H9 (cell line): Measurements from ENCODE around the gene ADSS2. TPM values are rescaled to one million over a fixed set of nuclear protein-coding genes. Genes with fewer than 3 reads are reported as not detected.
A peak's percentile ranks its signal among the peaks of the same experiment; 100 is the strongest.

Experiments used
- DNase-seq: peaks from one replicate; pipeline ENCODE4 v3.0.0-alpha.2; 2017
- H2AFZ ChIP-seq: one replicate; pipeline ENCODE4 v1.6.1; 2013; ENCODE audit warnings: mild to moderate bottlenecking, low read length, control low read depth, moderate library complexity
- H2AK5ac ChIP-seq: 2 replicates; pipeline ENCODE4 v1.6.1; 2013; ENCODE audit warnings: low read length, control low read depth, mixed read lengths; ENCODE audit not compliant: insufficient read length
- H2BK120ac ChIP-seq: one replicate; pipeline ENCODE4 v1.6.1; 2013; ENCODE audit warnings: low read depth, mild to moderate bottlenecking, low read length, control low read depth, inconsistent platforms; ENCODE audit not compliant: poor library complexity, severe bottlenecking
- H2BK12ac ChIP-seq: 2 replicates; pipeline ENCODE4 v1.6.1; 2013; ENCODE audit warnings: low read length, control low read depth, mixed read lengths, low read depth; ENCODE audit not compliant: insufficient read length
- H2BK15ac ChIP-seq: 2 replicates; pipeline ENCODE4 v1.6.1; 2013; ENCODE audit warnings: low read depth, low read length, control low read depth
- H2BK20ac ChIP-seq: one replicate; pipeline ENCODE4 v1.6.1; 2013; ENCODE audit warnings: low read depth, mild to moderate bottlenecking, low read length, control low read depth, inconsistent platforms; ENCODE audit not compliant: poor library complexity, severe bottlenecking
- H2BK5ac ChIP-seq: 2 replicates; pipeline ENCODE4 v1.6.1; 2013; ENCODE audit warnings: low read length, control low read depth, mixed read lengths; ENCODE audit not compliant: insufficient read length
- H3K14ac ChIP-seq: 2 replicates; pipeline ENCODE4 v1.6.1; 2013; ENCODE audit warnings: low read length, control low read depth; ENCODE audit not compliant: insufficient read depth
- H3K18ac ChIP-seq: 2 replicates; pipeline ENCODE4 v1.6.1; 2013; ENCODE audit warnings: low read depth, mild to moderate bottlenecking, mixed read lengths, low read length, control low read depth; ENCODE audit not compliant: insufficient read length
- H3K23ac ChIP-seq: 2 replicates; pipeline ENCODE4 v1.6.1; 2013; ENCODE audit warnings: low read length, control low read depth, mixed read lengths, low read depth; ENCODE audit not compliant: insufficient read length
- H3K23me2 ChIP-seq: 2 replicates; pipeline ENCODE4 v1.6.1; 2013; ENCODE audit warnings: low read depth, mild to moderate bottlenecking, mixed read lengths, low read length, control low read depth; ENCODE audit not compliant: insufficient read length, poor library complexity, severe bottlenecking
- H3K27ac ChIP-seq: 2 replicates; pipeline ENCODE4 v1.5.1; 2013; ENCODE audit warnings: low read length, control low read depth, mixed read lengths, low read depth; ENCODE audit not compliant: insufficient read length
- H3K27me3 ChIP-seq: 2 replicates; pipeline ENCODE4 v1.6.1; 2013; ENCODE audit warnings: low read length, control low read depth, inconsistent platforms; ENCODE audit not compliant: insufficient read depth
- H3K4ac ChIP-seq: 2 replicates; pipeline ENCODE4 v1.6.1; 2013; ENCODE audit warnings: low read depth, mild to moderate bottlenecking, control low read depth, inconsistent platforms, low read length, moderate library complexity
- H3K4me1 ChIP-seq: 2 replicates; pipeline ENCODE4 v1.6.1; 2013; ENCODE audit warnings: low read length, control low read depth, inconsistent platforms; ENCODE audit not compliant: insufficient read depth
- H3K4me2 ChIP-seq: 2 replicates; pipeline ENCODE4 v1.6.1; 2013; ENCODE audit warnings: low read length, control low read depth, mixed read lengths; ENCODE audit not compliant: insufficient read length, insufficient read depth
- H3K56ac ChIP-seq: 2 replicates; pipeline ENCODE4 v1.6.1; 2013; ENCODE audit warnings: low read depth, mild to moderate bottlenecking, mixed read lengths, low read length, control low read depth; ENCODE audit not compliant: insufficient read length
- H3K79me1 ChIP-seq: 2 replicates; pipeline ENCODE4 v1.6.1; 2013; ENCODE audit warnings: low read depth, mild to moderate bottlenecking, moderate library complexity, low read length, control low read depth, inconsistent platforms; ENCODE audit not compliant: insufficient read depth, poor library complexity, severe bottlenecking
- H3K79me2 ChIP-seq: 2 replicates; pipeline ENCODE4 v1.6.1; 2013; ENCODE audit warnings: low read length, control low read depth, inconsistent platforms; ENCODE audit not compliant: insufficient read depth
- H3K9ac ChIP-seq: 2 replicates; pipeline ENCODE4 v1.6.1; 2013; ENCODE audit warnings: low read length, control low read depth, mixed read lengths; ENCODE audit not compliant: insufficient read length; ENCODE audit errors: extremely low read depth
- H3K9me3 ChIP-seq: one replicate; pipeline ENCODE4 v1.6.1; 2013; ENCODE audit warnings: low read depth, low read length, inconsistent platforms; ENCODE audit not compliant: control insufficient read depth
- H3T11ph ChIP-seq: one replicate; pipeline ENCODE4 v1.6.1; 2013; ENCODE audit warnings: mild to moderate bottlenecking, low read length, control low read depth, inconsistent platforms
- H4K20me1 ChIP-seq: one replicate; pipeline ENCODE4 v1.6.1; 2013; ENCODE audit not compliant: control insufficient read depth, insufficient read length, insufficient read depth
- H4K5ac ChIP-seq: 2 replicates; pipeline ENCODE4 v1.6.1; 2013; ENCODE audit warnings: low read depth, mild to moderate bottlenecking, mixed read lengths, low read length, control low read depth; ENCODE audit not compliant: insufficient read length
- H4K8ac ChIP-seq: replicated peaks from 2 replicates; pipeline ENCODE4 v1.6.1; 2013; ENCODE audit warnings: low read length, control low read depth, mixed read lengths, low read depth; ENCODE audit not compliant: insufficient read length
- H4K91ac ChIP-seq: 2 replicates; pipeline ENCODE4 v1.6.1; 2013; ENCODE audit warnings: low read depth, mild to moderate bottlenecking, moderate library complexity, mixed read lengths, low read length, control low read depth; ENCODE audit not compliant: insufficient read length
- H3K27ac Mint-ChIP-seq, 3 experiments: 2 replicates in 2 of 3; 3 replicates in 1 of 3; pipeline ENCODE4 v1.8.0; 2020 to 2021; ENCODE audit warnings: mixed read lengths in 3 of 3, mild to moderate bottlenecking in 1 of 3, moderate library complexity in 1 of 3
- H3K27me3 Mint-ChIP-seq: 2 replicates; pipeline ENCODE4 v1.8.0; 2021; ENCODE audit warnings: low read depth, mild to moderate bottlenecking, moderate library complexity, mixed read lengths
- H3K36me3 Mint-ChIP-seq, 3 experiments: 2 replicates in 2 of 3; 3 replicates in 1 of 3; pipeline ENCODE4 v1.8.0; 2020 to 2021; ENCODE audit warnings: low read depth in 3 of 3, mixed read lengths in 3 of 3; ENCODE audit not compliant: insufficient read depth in 1 of 3
- H3K4me1 Mint-ChIP-seq, 2 experiments: 2 replicates each; pipeline ENCODE4 v1.8.0; 2020; ENCODE audit warnings: mixed read lengths in 2 of 2
- H3K4me3 Mint-ChIP-seq, 2 experiments: 2 replicates in 1 of 2; 3 replicates in 1 of 2; pipeline ENCODE4 v1.8.0; 2020 to 2021; ENCODE audit warnings: mild to moderate bottlenecking in 2 of 2, mixed read lengths in 2 of 2, moderate library complexity in 1 of 2
- H3K9me3 Mint-ChIP-seq, 2 experiments: 2 replicates in 1 of 2; 3 replicates in 1 of 2; pipeline ENCODE4 v1.8.0; 2020; ENCODE audit warnings: mild to moderate bottlenecking in 2 of 2, mixed read lengths in 2 of 2, moderate library complexity in 1 of 2
- WGBS: extraction: QIAGEN DNeasy Blood & Tissue Kit; methylation state at CpG from one replicate; pipeline ENCODE4 v1.1.7; 2013; ENCODE audit warnings: missing lambda C conversion rate, low lambda C conversion rate, mixed read lengths; ENCODE audit not compliant: insufficient read length; ENCODE audit errors: extremely low coverage; 5-methylcytosine and 5-hydroxymethylcytosine counted together
- total RNA-seq: library from RNA; stranded (reverse); gene quantifications from 2 replicates; pipeline ENCODE4 v1.2.1, GENCODE V29; 2021
- TF ChIP-seq, protein P1 (sequence below): fragments of 200-600 bp; sonication (generic); conservative IDR thresholded peaks from 3 replicates; pipeline ENCODE4 v1.8.0; 2021; ENCODE audit warnings: antibody characterized with exemption, mild to moderate bottlenecking

The ADSS2 gene
- total RNA-seq, 1 experiment from 2014 or later: 65.4 TPM

DNA sequence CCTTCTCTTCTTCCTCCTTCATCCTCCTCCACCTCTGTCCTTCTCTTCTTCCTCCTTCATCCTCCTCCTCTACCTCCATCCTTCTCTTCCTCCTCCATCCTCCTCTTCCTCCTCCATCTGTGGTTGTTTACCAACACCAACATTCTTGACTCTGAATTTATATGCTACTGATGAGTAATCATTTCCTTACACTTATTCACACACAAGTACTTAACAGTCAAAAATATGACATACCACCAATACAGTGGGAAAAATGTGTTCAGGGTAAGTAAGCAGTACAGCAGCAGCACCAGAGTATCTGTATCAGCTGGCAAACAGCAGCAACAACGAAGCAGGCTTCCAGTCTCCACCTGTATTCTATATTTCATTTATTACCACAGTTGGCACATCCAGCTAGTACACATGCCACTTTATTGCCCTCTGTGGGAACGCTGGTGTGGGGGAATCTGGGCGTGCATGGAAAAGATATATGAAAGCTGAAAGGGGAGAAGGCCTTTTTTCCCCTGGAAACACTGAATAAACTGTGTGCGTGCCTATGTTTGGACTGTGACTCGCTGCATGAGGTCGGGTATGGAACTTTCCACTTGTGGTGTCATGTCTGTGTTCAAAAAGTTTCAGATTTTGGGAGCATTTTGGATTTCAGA, 16.0 kb downstream of the ADSS2 start:
- Histone ChIP-seq H3K79me1 (peaks cover 3% of the 10 kb centered on the region), H2BK12ac (no peak overlapping the region), H3T11ph (no peak overlapping the region), H2BK120ac (no peak overlapping the region), H2BK20ac (no peak overlapping the region), H3K9me3 (no peaks in the 10 kb centered on the region), H3K4me1 (peaks cover 6% of the 10 kb centered on the region; the same call in 1 of the 2 replicates), H4K20me1 (no peaks in the 10 kb centered on the region), H3K9ac (no peak overlapping the region), H2AK5ac (no peak overlapping the region), H3K14ac (no peak overlapping the region), H3K23ac (no peak overlapping the region), H2BK5ac (no peak overlapping the region), H3K18ac (no peak overlapping the region), H4K8ac (no peak overlapping the region), H3K27me3 (no peaks in the 10 kb centered on the region), H3K23me2 (no peaks in the 10 kb centered on the region), H2BK15ac (no peak overlapping the region), H2AFZ (no peak overlapping the region), H4K91ac (no peak overlapping the region), H3K4me2 (no peak overlapping the region), H3K27ac (no peak overlapping the region), H3K79me2 (no peaks in the 10 kb centered on the region), H4K5ac (no peak overlapping the region), H3K4ac (no peak overlapping the region), H3K56ac (no peak overlapping the region)
- Mint-ChIP-seq H3K4me1 (peaks cover 16 to 17% of the 10 kb centered on the region in 2 experiments), H3K4me3 (no peak overlapping the region), H3K27me3 (no peaks in the 10 kb centered on the region), H3K9me3 (no peaks in the 10 kb centered on the region), H3K27ac (peak overlapping the region in 1 of 3 experiments; percentile 16; a peak in 1 of 7 replicates), H3K36me3 (peaks cover 21 to 38% (median 38%) of the 10 kb centered on the region in 3 experiments; a peak in 6 of 7 replicates)
- no CpG with 5 or more reads among the region's 6 CpGs for WGBS
- TF ChIP-seq, protein P1, sequence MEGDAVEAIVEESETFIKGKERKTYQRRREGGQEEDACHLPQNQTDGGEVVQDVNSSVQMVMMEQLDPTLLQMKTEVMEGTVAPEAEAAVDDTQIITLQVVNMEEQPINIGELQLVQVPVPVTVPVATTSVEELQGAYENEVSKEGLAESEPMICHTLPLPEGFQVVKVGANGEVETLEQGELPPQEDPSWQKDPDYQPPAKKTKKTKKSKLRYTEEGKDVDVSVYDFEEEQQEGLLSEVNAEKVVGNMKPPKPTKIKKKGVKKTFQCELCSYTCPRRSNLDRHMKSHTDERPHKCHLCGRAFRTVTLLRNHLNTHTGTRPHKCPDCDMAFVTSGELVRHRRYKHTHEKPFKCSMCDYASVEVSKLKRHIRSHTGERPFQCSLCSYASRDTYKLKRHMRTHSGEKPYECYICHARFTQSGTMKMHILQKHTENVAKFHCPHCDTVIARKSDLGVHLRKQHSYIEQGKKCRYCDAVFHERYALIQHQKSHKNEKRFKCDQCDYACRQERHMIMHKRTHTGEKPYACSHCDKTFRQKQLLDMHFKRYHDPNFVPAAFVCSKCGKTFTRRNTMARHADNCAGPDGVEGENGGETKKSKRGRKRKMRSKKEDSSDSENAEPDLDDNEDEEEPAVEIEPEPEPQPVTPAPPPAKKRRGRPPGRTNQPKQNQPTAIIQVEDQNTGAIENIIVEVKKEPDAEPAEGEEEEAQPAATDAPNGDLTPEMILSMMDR: no peak
- DNase-seq: no peak
